ENCODE measurements around the gene POC1A.

DNA sequence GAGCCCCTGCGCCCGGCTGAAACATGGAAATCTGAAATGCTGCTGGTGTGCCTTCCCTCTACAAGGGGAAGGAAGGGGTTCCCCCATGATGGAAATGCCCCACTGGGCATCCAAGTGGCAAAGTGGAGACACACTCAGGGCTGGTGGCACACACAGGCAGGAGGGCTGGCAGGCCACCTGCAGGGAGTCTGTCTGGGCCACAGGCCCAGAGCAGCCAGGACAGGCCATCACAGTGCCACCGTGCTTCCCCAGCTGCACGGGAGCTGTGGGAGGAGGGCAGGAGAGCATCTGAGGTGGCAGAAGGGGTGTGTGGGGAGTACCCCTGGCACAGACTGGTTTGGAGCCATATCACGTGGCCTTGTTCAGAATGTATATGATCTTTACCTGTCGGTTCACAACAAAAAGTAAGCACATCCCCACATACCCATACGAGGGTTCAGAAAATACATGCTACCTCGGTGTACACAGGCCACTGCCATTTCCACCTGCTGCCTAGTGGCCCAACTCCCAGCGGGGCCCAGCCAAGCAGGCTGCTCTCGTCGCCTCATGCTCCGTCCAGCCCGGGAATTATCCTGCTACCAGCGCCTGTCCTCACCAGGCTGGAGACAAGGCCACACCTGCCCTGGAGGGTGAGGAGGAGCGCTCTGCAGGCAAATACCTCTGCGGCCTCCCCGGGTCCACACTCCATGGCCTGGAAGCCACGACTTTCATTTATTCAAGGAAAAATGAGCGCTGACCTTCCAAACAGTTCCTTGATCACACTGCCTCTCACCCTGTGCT is 75.3 kb downstream of the POC1A start:
- TF ChIP-seq, protein P1, sequence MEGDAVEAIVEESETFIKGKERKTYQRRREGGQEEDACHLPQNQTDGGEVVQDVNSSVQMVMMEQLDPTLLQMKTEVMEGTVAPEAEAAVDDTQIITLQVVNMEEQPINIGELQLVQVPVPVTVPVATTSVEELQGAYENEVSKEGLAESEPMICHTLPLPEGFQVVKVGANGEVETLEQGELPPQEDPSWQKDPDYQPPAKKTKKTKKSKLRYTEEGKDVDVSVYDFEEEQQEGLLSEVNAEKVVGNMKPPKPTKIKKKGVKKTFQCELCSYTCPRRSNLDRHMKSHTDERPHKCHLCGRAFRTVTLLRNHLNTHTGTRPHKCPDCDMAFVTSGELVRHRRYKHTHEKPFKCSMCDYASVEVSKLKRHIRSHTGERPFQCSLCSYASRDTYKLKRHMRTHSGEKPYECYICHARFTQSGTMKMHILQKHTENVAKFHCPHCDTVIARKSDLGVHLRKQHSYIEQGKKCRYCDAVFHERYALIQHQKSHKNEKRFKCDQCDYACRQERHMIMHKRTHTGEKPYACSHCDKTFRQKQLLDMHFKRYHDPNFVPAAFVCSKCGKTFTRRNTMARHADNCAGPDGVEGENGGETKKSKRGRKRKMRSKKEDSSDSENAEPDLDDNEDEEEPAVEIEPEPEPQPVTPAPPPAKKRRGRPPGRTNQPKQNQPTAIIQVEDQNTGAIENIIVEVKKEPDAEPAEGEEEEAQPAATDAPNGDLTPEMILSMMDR (tag by site-specific recombination; IDR thresholded peaks at IDR 0.05): no peak
- TF ChIP-seq ATF2 (tag by site-specific recombination; IDR thresholded peaks at IDR 0.05; ENCODE audit: low read depth) (no peak), ZNF645 (tag by site-specific recombination; IDR thresholded peaks at IDR 0.05) (no peak), ZNF596 (tag by site-specific recombination; IDR thresholded peaks at IDR 0.05) (no peak)
- TF ChIP-seq, protein P2, sequence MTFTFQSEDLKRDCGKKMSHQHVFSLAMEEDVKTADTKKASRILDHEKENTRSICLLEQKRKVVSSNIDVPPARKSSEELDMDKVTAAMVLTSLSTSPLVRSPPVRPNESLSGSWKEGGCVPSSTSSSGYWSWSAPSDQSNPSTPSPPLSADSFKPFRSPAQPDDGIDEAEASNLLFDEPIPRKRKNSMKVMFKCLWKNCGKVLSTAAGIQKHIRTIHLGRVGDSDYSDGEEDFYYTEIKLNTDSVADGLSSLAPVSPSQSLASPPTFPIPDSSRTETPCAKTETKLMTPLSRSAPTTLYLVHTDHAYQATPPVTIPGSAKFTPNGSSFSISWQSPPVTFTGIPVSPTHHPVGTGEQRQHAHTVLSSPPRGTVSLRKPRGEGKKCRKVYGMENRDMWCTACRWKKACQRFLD (tag by site-specific recombination; IDR thresholded peaks at IDR 0.05): no peak

Measured in HEK293 (cell line).